PC-3 (cell line): ENCODE results near the gene SPCS3. TPM values are rescaled to one million over a fixed set of nuclear protein-coding genes. Genes with fewer than 3 reads are reported as not detected.
"Not testable (repeated sequence)": the region's sequence is repeated elsewhere in the genome, so short reads cannot be mapped to it uniquely, and the experiment has no call there.

Source experiments
- ATAC-seq: fragments of 200-7000 bp; cut with Tn5 transposase; 2 replicates; pipeline ENCODE4 v1.9.1; 2020; ENCODE audit warnings: mild to moderate bottlenecking, moderate library complexity
- BruUV-seq: library from RNA; stranded (reverse); fragments of 400-500 nt; replicated peaks from 2 replicates; lab custom pipeline; 2021; lab: Mats Ljungman, UMichigan
- CTCF ChIA-PET: fragments of 300-600 bp; sonication (Branson Sonifier 250); formaldehyde crosslinking; loops from one replicate; lab custom pipeline; 2022; ENCODE audit warnings: antibody characterized with exemption; lab: Charles Lee
- POLR2A ChIA-PET: fragments of 300-600 bp; sonication (Branson Sonifier 250); formaldehyde crosslinking; loops from one replicate; lab custom pipeline; 2022; ENCODE audit warnings: antibody characterized with exemption; ENCODE audit not compliant: unreplicated experiment; lab: Charles Lee
- DNase-seq: peaks from one replicate; pipeline ENCODE4 v3.0.0-alpha.2; 2015
- H2AFZ ChIP-seq: fragments of 300-600 bp; sonication (generic); 2 replicates; pipeline ENCODE4 v1.6.0; 2016; ENCODE audit warnings: antibody characterized with exemption, low read length
- H3F3A ChIP-seq: fragments of 300-600 bp; sonication (generic); one replicate; pipeline ENCODE4 v1.6.0; 2017; ENCODE audit warnings: antibody characterized with exemption, low read length, control low read depth, mild to moderate bottlenecking; ENCODE audit not compliant: unreplicated experiment
- H3K27ac ChIP-seq: fragments of 300-600 bp; sonication (generic); 2 replicates; pipeline ENCODE4 v1.5.1; 2016; ENCODE audit warnings: mild to moderate bottlenecking, low read length
- H3K27me3 ChIP-seq: fragments of 300-600 bp; sonication (generic); 2 replicates; pipeline ENCODE4 v1.6.1; 2016; ENCODE audit warnings: low read length, mixed read lengths
- H3K36me3 ChIP-seq: fragments of 300-600 bp; sonication (generic); 2 replicates; pipeline ENCODE4 v1.6.1; 2016; ENCODE audit warnings: low read depth, mixed run types, low read length, mixed read lengths
- H3K4me1 ChIP-seq: fragments of 300-600 bp; sonication (generic); 2 replicates; pipeline ENCODE4 v1.5.1; 2016; ENCODE audit warnings: low read length; ENCODE audit not compliant: insufficient read depth
- H3K4me2 ChIP-seq: fragments of 300-600 bp; sonication (generic); 2 replicates; pipeline ENCODE4 v1.6.0; 2016; ENCODE audit warnings: low read length
- H3K4me3 ChIP-seq: fragments of 300-600 bp; sonication (generic); 2 replicates; pipeline ENCODE4 v1.5.1; 2016; ENCODE audit warnings: mild to moderate bottlenecking, low read length, mixed read lengths
- H3K79me2 ChIP-seq: fragments of 300-600 bp; sonication (generic); 2 replicates; pipeline ENCODE4 v1.6.1; 2017; ENCODE audit warnings: low read length, mixed read lengths
- H3K9ac ChIP-seq: fragments of 300-600 bp; sonication (generic); 2 replicates; pipeline ENCODE4 v1.6.0; 2016; ENCODE audit warnings: mild to moderate bottlenecking, low read length
- H3K9me2 ChIP-seq: fragments of 300-600 bp; sonication (generic); replicated peaks from 2 replicates; pipeline ENCODE4 v1.6.1; 2016; ENCODE audit warnings: mixed run types, low read length, mixed read lengths
- H3K9me3 ChIP-seq: fragments of 300-600 bp; sonication (generic); 2 replicates; pipeline ENCODE4 v1.6.1; 2016; ENCODE audit warnings: low read length, mixed read lengths
- H4K20me1 ChIP-seq: fragments of 300-600 bp; sonication (generic); 2 replicates; pipeline ENCODE4 v1.6.1; 2016; ENCODE audit warnings: low read length, mixed read lengths
- CTCF ChIP-seq: fragments of 300-600 bp; sonication (generic); conservative IDR thresholded peaks from 2 replicates; pipeline ENCODE4 v1.5.1; 2017; ENCODE audit warnings: antibody characterized with exemption, low read depth, mild to moderate bottlenecking, low read length
- EZH2 ChIP-seq: fragments of 300-600 bp; sonication (generic); IDR thresholded peaks from one replicate; pipeline ENCODE4 v1.6.1; 2017; ENCODE audit warnings: antibody characterized with exemption, mild to moderate bottlenecking, low read length; ENCODE audit not compliant: unreplicated experiment
- EZH2phosphoT487 ChIP-seq: fragments of 300-600 bp; sonication (generic); IDR thresholded peaks from 2 replicates; pipeline ENCODE4 v1.6.1; 2018; ENCODE audit warnings: mild to moderate bottlenecking, antibody characterized with exemption, low read length, borderline replicate concordance
- intact Hi-C: fragments of 100-400 bp; cut with micrococcal nuclease; formaldehyde crosslinking; loops from 2 replicates; pipeline ENCODE4 v1.9.0; 2023
- total RNA-seq: library from RNA; depleted of rRNA; stranded (reverse); fragments of >200 nt; gene quantifications from 2 replicates; pipeline ENCODE4 v1.2.3, GENCODE V29; 2014

The SPCS3 gene
- total RNA-seq, 1 experiment from 2014 or later, result 56.1 TPM

GRCh38 chr4:176323511-176324160 is 3.9 kb downstream of the SPCS3 start:
- POLR2A ChIA-PET, result no interaction called here

GRCh38 chr4:176324876-176325275 is 5.1 kb downstream of the SPCS3 start:
- H3K27ac ChIP-seq, H3K9ac ChIP-seq, H3K27me3 ChIP-seq, H3K4me3 ChIP-seq, H3K4me2 ChIP-seq, DNase-seq, H3K9me3 ChIP-seq, H3F3A ChIP-seq, H2AFZ ChIP-seq, H3K9me2 ChIP-seq, BruUV-seq, ATAC-seq, CTCF ChIA-PET: not testable (repeated sequence)
- peaks cover 10% of the 10 kb centered on the region; the same call in 1 of the 2 replicates for H3K4me1 ChIP-seq
- peaks cover 15% of the 10 kb centered on the region for H3K36me3 ChIP-seq
- POLR2A ChIA-PET, result interaction anchor here (0.6 kb wide), 1 partner anchor 995 kb away, joined by 8 read pairs; no protein-coding TSS in a partner anchor
- peaks cover 31% of the 10 kb centered on the region for H4K20me1 ChIP-seq
- peaks cover 75% of the 10 kb centered on the region for H3K79me2 ChIP-seq
- intact Hi-C loops, result loop anchor here (5.0 kb wide), 2 partner anchors 53 to 173 kb away; no protein-coding TSS in a partner anchor

More at GRCh38 chr4:176323511-176324160, 3.9 kb downstream of the SPCS3 start:
- H3K27me3 ChIP-seq, result no peaks in the 10 kb centered on the region
- no peak overlapping the region for H3K9ac ChIP-seq
- peaks cover 31% of the 10 kb centered on the region for H4K20me1 ChIP-seq
- peaks cover 8% of the 10 kb centered on the region; the same call in 1 of the 2 replicates for H3K36me3 ChIP-seq
- intact Hi-C loops, result loop anchor here (5.0 kb wide), 2 partner anchors 51 to 171 kb away; no protein-coding TSS in a partner anchor
- H3F3A ChIP-seq, result no peaks in the 10 kb centered on the region
- H3K4me1 ChIP-seq, result peaks cover 14% of the 10 kb centered on the region; the same call in 1 of the 2 replicates
- no peaks in the 10 kb centered on the region for H3K9me3 ChIP-seq
- ATAC-seq, result no peak
- H3K4me3 ChIP-seq, result no peak overlapping the region
- CTCF ChIA-PET, result no interaction called here
- H3K79me2 ChIP-seq, result peaks cover 75% of the 10 kb centered on the region
- H3K4me2 ChIP-seq, result peak overlapping the region; percentile 97; the same call in 1 of the 2 replicates
- BruUV-seq, result no TSS peak
- no peak overlapping the region for H2AFZ ChIP-seq
- H3K9me2 ChIP-seq, result no peaks in the 10 kb centered on the region
- no peak overlapping the region for H3K27ac ChIP-seq
- TF ChIP-seq EZH2 (no peak), CTCF (no peak), EZH2phosphoT487 (no peak)
- no peak for DNase-seq

- H3K79me2 ChIP-seq, result no peaks in the 10 kb centered on the region
- H3F3A ChIP-seq, result no peaks in the 10 kb centered on the region
- no peaks in the 10 kb centered on the region for H3K4me1 ChIP-seq
- CTCF ChIA-PET, result no interaction called here
- no peak overlapping the region for H3K9ac ChIP-seq
- H3K9me2 ChIP-seq, result no peaks in the 10 kb centered on the region
- H3K4me2 ChIP-seq, result no peak overlapping the region
- DNase-seq (no peak), ATAC-seq (no peak)
- no peak overlapping the region for H3K4me3 ChIP-seq
- H2AFZ ChIP-seq, result no peak overlapping the region
- no peak overlapping the region for H3K27ac ChIP-seq
- H3K36me3 ChIP-seq, result peaks cover 7% of the 10 kb centered on the region
- H4K20me1 ChIP-seq, result no peaks in the 10 kb centered on the region
- H3K9me3 ChIP-seq, result no peaks in the 10 kb centered on the region
- POLR2A ChIA-PET, result no interaction called here
- intact Hi-C loops, result no loop called here
- BruUV-seq, result no TSS peak
- H3K27me3 ChIP-seq, result no peaks in the 10 kb centered on the region
- no peak for TF ChIP-seq EZH2
- no peak for TF ChIP-seq EZH2phosphoT487
- TF ChIP-seq CTCF, result no peak
Observed at GRCh38 chr4:176333076-176333475, 13.3 kb downstream of the SPCS3 start.
